Activated CD4-positive, alpha-beta T cell treated with anti-CD3 and anti-CD28 coated beads, Interleukin-2, amount 50 U/mL, for 48 hours (primary cell): ENCODE results near the gene CNTROB.

ENCODE experiments used
- DNase-seq, 2 experiments: peaks; one replicate each; pipeline ENCODE4 v3.0.0-alpha.2; 2020

CNTROB gene

DNA sequence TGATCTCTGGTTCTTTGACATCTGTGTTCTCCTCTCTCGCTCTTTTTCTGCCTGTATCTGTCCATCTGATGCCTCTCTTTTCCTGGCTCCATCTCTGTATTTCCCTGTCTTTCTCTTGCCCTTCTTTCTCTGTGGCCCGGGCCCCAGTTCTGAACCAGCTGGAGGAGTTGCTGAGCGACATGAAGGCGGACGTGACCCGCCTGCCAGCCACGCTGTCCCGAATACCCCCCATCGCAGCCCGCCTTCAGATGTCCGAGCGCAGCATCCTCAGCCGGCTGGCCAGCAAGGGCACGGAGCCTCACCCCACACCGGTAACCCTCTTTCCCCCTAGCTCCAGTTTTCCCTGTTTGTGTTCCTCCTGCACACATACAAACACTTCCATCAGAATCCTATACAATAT is 21.7 kb upstream of the CNTROB start:
- no peak for DNase-seq

DNA sequence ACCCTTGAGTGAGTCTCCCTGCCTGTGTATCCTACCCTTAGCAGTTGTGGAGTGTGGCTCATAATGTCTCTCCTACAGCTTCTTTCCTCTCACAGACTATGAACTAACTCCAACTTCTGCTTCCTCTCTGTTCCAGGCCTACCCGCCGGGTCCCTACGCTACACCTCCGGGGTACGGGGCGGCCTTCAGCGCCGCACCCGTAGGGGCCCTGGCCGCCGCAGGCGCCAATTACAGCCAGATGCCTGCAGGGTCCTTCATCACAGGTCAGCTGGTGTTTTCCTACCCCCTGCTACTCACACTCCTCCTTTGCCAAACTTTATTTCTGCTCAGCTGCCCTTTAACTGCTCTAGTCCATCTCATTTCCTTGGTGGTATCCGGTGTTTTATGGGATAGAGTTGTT is 21.3 kb upstream of the CNTROB start:
- no peak for DNase-seq

DNA sequence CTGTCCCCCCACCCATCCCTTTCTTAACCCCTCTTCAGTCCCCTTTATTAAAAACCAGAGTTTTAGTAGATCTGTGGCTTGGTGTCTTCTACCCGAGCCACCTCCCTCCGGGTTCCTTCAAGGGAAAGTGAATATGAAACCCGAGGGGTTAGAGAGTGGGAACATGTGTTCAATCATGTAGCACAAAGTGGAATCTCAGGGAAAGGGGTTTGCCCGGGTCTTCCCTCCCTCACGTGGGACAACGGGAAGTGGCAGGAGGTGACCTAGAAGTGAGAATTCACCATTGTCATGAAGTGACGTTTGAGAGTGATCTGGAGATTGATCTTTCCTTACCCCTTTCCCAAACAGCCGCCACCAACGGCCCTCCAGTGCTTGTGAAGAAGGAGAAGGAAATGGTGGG is 20.9 kb upstream of the CNTROB start:
- DNase-seq: no peak

DNA sequence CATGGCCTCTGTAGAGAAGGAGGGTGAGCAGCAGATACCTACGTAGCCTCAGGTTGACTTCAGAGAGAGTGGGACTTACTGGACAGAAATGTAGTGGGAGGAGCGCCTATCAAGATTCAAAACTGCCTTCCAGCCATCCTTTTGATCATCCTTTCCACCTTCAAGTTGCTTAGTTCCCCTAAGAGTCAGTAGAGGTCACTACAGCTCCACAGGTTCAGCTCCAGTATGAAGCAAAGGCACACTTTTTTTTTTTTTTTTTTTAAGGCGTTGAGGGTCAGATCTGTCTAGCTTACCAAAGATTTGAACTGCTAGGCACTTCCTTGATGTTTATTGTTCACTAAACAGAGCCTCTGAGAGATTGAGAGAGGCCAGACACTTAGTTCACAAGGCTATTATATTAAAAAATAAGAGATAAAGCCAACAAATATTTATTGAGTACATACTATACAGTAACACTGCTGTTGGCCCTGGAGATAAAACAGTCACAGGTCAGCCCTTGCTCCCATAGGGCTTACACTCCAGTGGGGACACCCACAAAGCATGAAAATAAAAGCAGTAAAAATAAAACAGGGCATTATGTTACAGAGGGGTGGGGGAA is 19.0 kb upstream of the CNTROB start:
- peak in 1 of 2 experiments; percentile 28 for DNase-seq

DNA sequence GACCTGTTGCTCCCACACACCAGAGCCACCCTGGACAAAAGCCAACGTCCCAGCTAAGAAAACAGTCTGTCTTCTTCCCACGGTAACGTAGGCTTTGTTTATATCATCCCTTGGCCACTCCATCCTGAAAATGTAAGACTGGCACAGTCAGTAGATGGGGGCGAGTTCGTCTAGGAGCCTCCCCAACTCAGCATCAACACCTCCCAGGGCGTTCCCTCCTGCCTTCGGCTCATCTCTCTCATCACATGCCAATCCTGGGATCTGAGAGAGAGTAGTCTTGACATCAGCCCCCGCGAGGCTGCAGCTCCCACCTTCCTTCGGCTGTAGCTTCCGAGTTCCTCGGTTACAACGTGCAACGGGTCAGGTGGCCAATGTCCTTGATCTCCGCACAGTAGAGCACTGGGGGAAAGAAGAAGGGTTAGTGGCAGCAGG is 16.8 kb upstream of the CNTROB start:
- no peak for DNase-seq

DNA sequence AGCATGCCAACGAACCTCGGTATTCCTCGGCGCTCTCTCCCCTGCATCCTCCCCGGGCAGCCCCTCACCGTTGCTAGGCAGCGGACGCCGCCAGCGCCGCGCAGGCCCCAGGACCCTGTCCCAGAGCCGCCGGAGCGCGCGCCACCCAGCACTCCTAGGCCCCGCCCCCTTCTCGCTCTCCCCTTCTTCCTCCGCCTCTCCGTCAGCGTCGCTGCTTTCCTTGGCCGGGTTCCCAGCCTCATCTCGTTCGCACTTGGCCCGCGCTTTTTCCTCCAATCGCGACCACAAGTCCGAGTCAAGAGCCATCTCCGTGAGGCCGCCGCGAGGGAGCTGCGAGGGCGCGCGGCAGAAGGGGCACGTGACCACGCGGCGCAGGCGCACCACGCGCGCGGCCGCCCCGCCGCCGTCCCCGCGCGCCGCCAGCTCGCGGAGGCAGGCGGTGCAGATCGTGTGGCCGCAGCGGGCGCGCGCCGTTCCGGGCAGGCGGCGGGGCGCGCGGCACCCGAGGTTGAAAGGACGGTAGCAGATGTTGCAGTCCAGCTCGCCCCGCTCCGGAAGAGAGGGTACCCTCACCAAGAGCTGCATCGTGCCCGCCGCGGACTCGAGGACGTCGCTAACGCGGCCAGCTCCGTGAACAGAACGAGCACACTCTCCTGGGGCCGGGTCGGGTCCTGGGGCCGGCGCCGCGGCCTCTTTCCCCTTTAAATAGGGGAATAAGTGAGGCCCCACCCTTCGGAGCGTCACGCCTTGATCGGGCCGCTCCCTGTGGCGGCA is 16.2 kb upstream of the CNTROB start, which contains the start of gene RNF227:
Gene RNF227 (minus strand): TSS at position 679 of the 774 bp plus-strand sequence. CDS start 94 bp downstream, at position 585.
- peak; percentile 90 to 92 for DNase-seq

DNA sequence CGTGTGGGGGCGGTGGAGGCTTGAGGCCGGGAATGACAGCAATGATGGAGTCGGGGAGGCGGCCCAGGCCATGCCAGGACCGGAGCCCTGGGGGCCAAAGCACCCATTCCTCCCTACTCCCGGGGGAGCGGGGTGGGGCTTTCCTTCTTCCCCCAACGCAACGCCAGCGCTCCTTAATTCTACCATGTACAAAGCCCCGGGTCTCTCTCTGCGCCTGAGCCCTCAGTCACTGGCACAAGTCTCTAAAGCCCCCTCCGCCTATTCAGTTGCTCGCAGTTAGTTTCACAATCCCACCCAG is 15.7 kb upstream of the CNTROB start:
- DNase-seq: no peak

DNA sequence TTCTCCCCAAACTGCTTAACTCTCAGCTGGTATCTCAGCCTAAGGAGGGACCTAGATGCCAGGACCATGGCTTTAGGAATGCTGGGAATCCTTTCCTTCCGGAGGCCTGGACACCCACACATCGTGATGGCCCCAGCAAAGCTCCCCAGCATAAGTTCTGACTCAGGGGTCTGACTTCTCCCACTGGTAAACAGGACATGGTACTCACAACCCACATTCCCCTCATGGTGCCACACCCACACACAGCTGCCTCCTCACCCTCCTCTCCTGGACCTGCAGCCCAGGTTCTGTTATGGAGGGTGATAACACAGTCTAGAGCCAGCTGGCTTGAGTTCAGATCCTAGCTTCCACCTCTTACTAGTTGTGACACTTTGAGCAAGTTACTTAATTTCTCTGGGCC is 15.2 kb upstream of the CNTROB start:
- DNase-seq: no peak

DNA sequence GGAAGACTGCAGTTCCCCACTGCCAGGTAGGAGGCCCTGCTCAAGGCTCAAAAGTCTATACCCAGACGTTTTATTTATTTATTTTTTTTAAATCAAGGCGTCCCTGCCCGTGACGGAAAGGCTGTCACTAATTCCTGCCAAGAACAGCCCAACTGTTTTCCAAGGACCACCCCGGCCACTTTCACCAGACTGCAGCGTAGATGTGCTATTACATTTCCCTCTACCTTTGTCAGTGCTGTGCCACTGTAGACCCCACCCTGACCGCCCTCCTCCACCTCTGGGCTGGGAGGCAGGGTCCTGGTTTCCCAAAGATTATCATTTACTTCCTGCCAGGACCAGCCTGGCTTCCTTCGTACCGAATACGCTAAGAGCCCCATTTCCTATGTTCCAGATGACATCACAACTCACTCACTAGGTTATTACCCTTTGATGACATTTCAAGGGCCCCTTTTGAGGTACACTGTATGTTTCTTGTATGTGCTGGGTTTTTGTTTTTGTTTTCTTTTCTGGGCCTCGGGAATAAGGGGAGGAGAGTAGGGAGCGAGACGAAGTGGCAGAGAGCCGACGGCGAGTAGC is 9.6 kb upstream of the CNTROB start:
- DNase-seq: no peak

DNA sequence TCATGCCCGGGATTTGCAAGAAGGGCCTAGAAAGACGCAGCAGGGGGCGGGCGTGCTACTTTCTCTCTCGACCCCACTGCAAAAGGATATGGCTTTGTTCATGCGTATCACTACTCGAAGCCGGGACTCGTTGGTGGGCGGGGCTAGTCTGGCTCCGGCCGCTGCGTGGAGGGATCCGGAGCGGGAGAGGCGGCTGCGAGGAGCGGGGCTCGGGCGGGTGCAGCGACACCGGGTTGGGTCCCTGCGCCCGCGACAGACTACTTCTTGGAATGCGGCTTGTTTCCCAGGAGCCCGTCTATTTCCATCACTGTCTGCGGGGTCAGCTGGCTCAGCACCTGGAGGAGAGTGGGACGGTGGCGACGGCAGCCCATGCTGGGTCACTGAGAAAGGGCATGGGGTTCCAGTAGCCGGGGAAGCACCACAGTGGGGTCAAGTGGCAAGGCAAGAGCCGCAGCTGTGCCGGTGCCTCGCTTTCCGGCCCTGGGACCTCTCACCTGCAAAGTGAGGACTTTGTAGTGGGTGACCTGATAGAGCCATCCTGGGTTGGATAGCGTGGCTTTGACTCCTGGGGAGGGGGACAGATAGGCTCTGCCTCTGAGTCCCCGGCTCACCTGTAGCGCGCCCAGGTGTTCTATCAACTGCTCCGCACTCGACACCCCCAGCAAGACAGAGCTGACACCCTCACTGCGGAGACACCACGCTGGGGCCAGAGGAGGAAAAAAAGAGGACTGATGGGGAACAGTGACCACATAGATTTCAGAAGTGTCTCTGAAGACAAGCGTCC is 9.0 kb upstream of the CNTROB start:
- DNase-seq: peak; percentile 83 to 86

DNA sequence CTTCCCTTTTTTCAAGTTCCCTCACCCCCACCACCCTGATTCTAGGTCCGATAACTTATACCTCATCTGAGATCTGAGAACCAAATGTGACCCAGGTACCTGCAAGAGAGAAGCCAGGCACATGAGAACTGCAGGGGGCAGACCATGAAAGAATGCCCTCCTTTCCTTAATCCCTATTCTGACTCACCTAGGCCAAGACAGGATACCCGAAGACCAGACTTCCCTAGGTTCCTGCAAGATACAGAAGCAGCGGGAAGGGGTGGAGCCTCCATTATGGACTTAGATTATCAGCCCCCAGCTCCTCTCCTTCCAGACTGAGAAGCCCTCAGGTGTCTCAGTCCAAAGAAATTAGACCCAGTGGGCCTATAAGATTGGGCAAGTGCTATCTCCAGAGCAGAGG is 4.4 kb upstream of the CNTROB start:
- no peak for DNase-seq

DNA sequence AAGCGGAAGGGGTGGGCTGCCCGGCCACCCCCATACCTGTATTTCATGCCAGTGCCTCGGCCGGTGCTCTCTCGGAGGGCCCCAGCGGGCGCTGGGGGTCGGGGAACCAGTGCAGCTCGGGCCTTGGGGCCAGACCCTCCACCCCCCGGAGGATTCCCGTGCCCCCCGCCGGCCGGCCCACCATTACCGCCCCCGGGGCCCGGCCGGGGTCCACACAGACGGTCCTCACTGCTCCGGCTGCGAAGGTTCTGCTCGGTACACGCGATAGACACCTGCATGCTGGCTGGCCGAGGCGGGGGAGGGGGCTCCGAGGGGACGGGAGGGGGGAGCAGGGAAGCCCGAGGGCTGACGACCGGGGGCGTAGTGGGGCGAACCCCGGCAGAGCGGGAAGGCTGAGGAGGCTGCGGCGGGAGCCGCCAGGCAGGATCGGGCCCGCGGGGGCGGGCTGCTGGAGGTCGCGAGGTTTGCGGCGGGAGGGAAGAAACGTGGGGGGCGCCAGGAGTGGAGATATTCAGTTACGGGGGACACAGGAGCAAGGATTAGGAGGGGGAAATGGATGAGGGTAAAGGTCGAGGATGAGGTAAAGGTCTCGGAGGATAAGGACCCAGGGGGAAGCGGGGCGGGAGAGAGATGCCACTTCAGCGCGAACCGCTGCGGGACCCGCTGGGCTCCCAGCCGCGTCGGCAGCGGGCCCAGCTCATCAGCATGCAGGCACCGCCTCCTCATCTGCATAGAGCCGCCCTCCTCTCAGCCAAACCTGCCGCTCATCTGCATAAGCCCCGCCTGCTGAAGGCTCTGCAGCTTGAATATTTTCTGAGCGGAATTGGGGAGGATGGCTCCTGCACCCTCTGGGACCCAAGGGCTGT is 2.6 kb upstream of the CNTROB start, which contains the start of gene KCNAB3:
Gene KCNAB3 (minus strand): TSS at position 699 of the 866 bp plus-strand sequence. CDS start 421 bp downstream, at position 278.
- DNase-seq: peak; percentile 59 to 70

DNA sequence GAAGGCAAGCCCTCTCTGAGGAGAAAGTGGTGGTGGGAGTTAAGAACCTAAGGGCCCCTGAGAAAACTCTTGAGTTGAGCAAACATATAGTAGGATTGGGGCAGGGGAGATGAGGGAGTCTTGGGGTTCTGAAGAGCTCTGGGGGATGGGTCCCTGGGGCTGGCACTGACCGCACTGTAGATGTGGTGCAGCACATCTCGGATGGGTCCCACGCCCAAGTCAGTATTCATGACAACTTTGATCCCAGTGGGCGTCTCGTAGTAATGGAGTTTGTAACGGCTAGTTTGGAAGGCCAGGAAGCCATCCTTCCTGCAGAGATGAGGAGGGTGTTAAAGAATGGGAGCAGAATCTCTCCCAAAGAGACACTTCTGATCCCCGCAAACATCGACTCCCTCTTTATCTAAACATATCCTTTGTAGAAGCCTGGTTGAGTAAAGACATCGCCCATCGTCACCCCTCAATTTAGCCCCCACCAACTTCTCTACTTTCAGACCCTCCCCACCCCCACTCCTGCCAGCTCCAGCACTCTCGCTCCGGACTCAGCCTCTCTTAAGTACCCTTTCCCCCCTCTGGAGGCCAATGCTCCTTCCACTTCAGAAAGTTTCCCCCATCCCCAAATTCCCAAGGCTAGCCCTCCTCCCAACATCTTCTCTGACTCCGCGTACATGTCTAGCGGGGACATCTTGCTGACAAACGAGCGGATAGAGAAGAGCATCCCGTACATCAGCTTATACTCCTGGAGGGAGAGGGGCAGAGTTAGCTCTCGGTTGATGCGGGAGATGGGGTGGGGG is 970 bp upstream of the CNTROB start:
- no peak for DNase-seq

DNA sequence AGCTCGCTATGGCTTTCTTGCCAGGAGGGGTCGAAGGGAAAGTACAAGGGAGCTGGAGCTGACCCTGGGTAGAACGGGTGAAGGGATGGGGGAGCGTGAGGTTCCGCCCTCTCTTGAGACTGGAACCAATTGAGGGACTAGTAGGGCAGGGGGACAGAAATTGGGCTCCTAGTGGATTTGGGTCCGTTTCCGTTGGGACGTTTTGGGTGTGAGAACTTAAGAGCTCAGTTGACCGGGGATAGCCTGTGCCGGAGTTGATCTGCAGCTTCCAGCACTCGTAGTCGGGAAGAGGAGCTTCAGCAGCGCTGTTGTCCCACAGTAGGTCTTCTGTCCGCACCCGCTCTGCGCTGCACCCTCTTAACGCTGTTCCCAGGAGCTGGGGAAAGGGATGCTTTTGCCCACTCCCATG is 481 bp downstream of the CNTROB start:
- DNase-seq: peak; percentile 22 to 50

DNA sequence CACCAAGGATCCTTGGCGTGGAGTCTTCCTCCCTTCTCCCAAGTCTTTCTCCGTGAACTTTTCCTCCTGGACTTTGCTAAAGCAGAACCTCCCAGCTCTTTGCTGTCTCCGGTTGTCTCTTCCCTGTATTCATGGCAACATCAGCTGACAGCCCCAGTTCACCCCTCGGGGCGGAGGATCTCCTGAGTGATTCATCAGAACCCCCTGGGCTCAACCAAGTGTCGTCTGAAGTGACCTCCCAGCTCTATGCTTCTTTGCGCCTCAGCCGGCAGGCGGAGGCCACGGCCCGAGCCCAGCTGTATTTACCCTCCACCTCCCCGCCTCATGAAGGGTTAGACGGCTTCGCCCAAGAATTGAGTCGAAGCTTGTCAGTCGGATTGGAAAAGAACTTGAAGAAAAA is 943 bp downstream of the CNTROB start:
- peak in 1 of 2 experiments; percentile 34 for DNase-seq

DNA sequence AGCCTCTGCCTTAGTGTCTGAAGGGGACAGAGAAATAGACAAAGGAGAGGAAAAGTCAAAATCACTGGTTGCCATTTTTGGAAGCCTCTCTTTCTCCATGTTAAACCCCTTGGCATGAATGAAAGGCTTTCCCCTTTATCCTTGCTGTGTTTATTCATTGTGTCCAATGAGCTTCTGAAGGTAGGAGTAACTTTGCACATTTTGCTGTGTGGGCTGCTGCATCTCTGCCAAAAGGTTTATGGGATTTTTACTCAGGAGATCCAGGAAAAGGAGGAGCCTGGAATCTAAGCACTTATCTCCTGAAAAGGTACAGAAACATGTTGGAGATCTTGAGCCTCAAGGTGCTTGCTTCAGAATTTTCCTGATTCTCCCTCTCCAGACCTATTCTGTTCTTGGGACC is 3.9 kb downstream of the CNTROB start:
- DNase-seq: no peak

DNA sequence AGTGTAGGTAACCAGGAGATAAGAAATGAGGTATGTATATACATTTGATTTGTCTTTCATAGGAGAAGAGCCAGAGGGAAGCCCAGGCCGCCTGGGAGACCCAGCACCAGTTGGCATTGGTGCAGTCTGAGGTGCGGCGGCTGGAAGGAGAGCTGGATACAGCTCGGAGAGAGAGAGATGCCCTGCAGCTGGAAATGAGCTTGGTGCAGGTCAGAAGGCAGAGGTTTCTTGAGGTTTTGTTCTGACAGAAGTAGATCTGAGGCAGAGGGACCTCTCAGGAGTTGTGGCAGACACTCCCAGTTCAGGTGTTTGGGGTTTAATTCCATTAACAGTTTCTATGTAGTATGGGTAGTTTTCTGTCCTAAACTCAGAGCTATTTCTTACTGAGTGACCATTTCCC is 8.0 kb downstream of the CNTROB start:
- DNase-seq: no peak

DNA sequence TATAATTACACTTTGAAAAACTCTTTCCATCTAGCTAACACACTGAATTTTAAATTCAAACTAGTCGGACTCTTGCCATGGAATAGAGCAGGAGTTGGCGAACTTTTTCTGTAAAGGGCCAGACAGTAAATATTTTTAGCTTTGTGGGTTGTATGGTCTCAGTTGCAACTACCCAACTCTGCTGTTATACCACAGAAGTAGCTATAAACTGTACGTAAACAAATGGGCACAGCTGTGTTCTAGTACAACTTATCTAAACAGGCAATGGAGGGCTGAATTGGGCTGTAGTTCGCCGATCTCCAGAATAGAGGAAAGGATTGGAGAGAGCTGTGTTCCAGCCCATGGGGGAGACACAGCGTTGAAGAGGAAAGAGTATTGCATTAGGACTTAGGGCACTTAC is 8.7 kb downstream of the CNTROB start:
- no peak for DNase-seq

DNA sequence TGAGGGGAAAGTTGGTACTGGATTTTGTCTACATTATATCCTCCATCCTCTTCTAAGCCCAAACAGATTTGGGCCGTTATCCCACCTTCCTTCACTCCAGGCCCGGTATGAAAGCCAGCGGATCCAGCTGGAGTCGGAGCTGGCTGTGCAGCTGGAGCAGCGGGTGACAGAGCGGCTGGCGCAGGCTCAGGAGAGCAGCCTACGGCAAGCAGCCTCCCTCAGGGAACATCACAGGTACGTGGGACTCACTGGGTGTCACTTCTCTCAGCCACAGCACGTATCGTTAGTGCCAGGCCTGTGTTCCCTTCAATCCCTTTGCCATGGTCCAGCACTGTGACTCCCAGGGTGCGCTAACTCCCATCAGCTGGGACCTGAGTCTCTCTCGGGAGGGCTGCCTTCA is 11.3 kb downstream of the CNTROB start:
- no peak for DNase-seq

DNA sequence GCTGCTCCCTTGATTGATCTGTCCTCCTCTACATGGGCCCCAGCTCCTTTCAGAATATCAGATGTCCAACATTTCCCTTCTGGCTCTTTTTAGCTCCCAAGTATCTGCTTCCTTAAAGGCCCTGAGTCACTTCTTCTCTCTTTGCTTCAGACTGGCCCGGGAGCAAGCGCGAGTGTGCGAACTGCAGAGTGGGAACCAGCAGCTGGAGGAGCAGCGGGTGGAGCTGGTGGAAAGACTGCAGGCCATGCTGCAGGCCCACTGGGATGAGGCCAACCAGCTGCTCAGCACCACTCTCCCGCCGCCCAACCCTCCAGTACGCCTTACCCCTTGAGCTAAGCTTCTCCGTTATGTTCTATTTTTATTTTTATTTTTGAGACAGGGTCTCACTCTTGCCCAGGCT is 12.3 kb downstream of the CNTROB start:
- DNase-seq: no peak

DNA sequence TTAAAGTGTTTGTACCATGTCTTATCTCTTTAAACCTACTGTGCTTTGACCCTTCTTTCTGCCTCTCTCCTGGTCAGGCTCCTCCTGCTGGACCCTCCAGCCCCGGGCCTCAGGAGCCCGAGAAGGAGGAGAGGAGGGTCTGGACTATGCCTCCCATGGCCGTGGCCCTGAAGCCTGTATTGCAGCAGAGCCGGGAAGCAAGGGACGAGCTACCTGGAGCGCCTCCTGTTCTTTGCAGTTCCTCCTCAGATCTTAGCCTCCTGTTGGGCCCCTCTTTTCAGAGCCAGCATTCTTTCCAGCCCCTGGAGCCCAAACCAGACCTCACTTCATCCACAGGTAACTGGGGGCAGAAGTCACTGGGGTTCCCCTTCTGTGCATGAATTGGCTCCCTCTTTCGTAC is 13.6 kb downstream of the CNTROB start:
- DNase-seq: no peak

DNA sequence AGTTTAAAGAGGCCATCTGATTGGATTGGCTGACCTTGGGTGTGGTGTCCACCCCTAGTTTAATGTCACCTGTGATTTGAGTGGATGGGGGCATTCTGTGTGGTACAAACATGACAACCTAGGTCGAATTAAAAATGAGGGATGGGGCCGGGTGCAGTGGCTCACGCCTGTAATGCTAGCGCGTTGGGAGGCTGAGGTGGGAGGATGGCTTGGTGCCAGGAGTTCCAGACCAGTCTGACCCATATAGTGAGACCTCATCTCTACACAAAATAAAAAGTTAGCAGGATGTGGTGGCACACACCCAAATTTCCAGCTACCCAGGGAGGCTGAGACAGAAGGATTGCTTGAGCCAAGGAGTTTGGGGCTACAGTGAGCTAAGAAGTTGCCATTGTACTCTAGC is 14.4 kb downstream of the CNTROB start:
- no peak for DNase-seq
